ENCODE measurements around the gene KIF4A.

DNA sequence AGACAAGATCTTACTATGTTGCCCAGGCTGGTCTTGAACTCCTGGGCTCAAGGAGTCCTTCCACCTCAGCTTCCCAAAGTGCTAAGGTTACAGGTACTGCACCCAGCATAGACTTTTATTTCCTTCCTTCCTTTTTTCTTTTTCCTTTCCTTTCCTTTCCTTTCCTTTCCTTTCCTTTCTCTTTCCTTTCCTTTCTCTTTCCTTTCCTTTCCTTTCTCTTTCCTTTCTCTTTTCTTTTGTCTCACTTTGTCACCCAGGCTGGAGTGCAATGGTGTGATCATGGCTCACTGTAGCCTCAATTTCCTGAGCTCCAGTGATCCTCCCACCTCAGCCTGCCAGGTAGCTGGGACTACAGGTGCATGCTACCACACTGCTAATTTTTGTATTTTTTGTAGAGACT lies 174.1 kb downstream of the KIF4A start:
- no peak for TF ChIP-seq SIN3A (IDR thresholded peaks at IDR 0.05; ENCODE audit: low read depth)
- no peak for TF ChIP-seq CTCF (IDR thresholded peaks at IDR 0.05 in 2 of 3, conservative IDR thresholded peaks at IDR 0.05 in 1 of 3; ENCODE audit: borderline replicate concordance in 1 of 3, insufficient read depth in 1 of 3, low read depth in 2 of 3, low read length in 2 of 3)
- no peak for TF ChIP-seq REST (IDR thresholded peaks at IDR 0.05; ENCODE audit: low read depth)
- no peak for TF ChIP-seq EZH2phosphoT487 (IDR thresholded peaks at IDR 0.05; ENCODE audit: borderline replicate concordance)
- no peak for TF ChIP-seq POLR2A (IDR thresholded peaks at IDR 0.05; ENCODE audit: borderline replicate concordance, extremely low read depth, insufficient read depth, insufficient read length)
- TF ChIP-seq RAD21 (IDR thresholded peaks at IDR 0.05; ENCODE audit: low read depth) = no peak

All from HCT116 (cell line).